Measurements from ENCODE around the gene CLCN1. TPM values are rescaled to one million over a fixed set of nuclear protein-coding genes. Genes with fewer than 3 reads are reported as not detected.

The CLCN1 gene
- polyA plus RNA-seq, 3 donors = 0.04 to 0.76 (median 0.11) TPM

GRCh38 chr7:143356414-143357050 is 40.6 kb downstream of the CLCN1 start:
- Histone ChIP-seq H3K4me3 (replicated peaks in 1 of 3; ENCODE audit: low read depth in 2 of 3, low read length in 3 of 3) (no peak overlapping the region), H3K9ac (ENCODE audit: insufficient read depth, low read length, poor library complexity, severe bottlenecking) (no peak overlapping the region), H3K36me3 (replicated peaks in 1 of 2; ENCODE audit: control insufficient read depth in 1 of 2, insufficient read depth in 2 of 2, low read length in 2 of 2) (no peaks in the 10 kb centered on the region), H3K27me3 (ENCODE audit: control insufficient read depth in 2 of 2, insufficient read depth in 2 of 2, low read length in 2 of 2) (peaks cover 9 to 13% of the 10 kb centered on the region in 2 donors), H3K9me3 (replicated peaks in 1 of 2; ENCODE audit: control insufficient read depth in 1 of 2, insufficient read depth in 1 of 2, low read length in 2 of 2) (no peaks in the 10 kb centered on the region), H3K4me2 (replicated peaks; ENCODE audit: extremely low read depth, low read length, poor library complexity, severe bottlenecking) (no peak overlapping the region), H3K27ac (ENCODE audit: low read depth in 1 of 2, low read length in 2 of 2) (no peak overlapping the region), H3K4me1 (ENCODE audit: control insufficient read depth in 1 of 2, insufficient read depth in 2 of 2, low read length in 2 of 2) (peaks cover 4 to 13% of the 10 kb centered on the region in 2 donors), H2AFZ (ENCODE audit: insufficient read depth, low read depth, low read length, poor library complexity, severe bottlenecking) (no peak overlapping the region), H4K20me1 (ENCODE audit: insufficient read depth, low read length) (no peaks in the 10 kb centered on the region), H3K79me2 (ENCODE audit: insufficient read depth, low read length) (no peaks in the 10 kb centered on the region)
- Mint-ChIP-seq H3K36me3 (peaks cover 5 to 7% of the 10 kb centered on the region in 2 donors), H3K4me3 (no peak overlapping the region), H3K27me3 (ENCODE audit: low read depth in 3 of 3) (peaks cover 26 to 30% (median 27%) of the 10 kb centered on the region in 3 donors), H3K27ac (no peak overlapping the region), H3K4me1 (peaks cover 20% of the 10 kb centered on the region), H3K9me3 (peaks cover 0 to 11% (median 0%) of the 10 kb centered on the region in 7 donors)
- no peak for DNase-seq
- WGBS (ENCODE audit: insufficient coverage) = 93% methylated on average over 7 of the region's 13 CpGs
- intact Hi-C loops (cut with micrococcal nuclease) = no loop called here
- TF ChIP-seq, protein P1, sequence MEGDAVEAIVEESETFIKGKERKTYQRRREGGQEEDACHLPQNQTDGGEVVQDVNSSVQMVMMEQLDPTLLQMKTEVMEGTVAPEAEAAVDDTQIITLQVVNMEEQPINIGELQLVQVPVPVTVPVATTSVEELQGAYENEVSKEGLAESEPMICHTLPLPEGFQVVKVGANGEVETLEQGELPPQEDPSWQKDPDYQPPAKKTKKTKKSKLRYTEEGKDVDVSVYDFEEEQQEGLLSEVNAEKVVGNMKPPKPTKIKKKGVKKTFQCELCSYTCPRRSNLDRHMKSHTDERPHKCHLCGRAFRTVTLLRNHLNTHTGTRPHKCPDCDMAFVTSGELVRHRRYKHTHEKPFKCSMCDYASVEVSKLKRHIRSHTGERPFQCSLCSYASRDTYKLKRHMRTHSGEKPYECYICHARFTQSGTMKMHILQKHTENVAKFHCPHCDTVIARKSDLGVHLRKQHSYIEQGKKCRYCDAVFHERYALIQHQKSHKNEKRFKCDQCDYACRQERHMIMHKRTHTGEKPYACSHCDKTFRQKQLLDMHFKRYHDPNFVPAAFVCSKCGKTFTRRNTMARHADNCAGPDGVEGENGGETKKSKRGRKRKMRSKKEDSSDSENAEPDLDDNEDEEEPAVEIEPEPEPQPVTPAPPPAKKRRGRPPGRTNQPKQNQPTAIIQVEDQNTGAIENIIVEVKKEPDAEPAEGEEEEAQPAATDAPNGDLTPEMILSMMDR (IDR thresholded peaks at IDR 0.05) = no peak

DNA sequence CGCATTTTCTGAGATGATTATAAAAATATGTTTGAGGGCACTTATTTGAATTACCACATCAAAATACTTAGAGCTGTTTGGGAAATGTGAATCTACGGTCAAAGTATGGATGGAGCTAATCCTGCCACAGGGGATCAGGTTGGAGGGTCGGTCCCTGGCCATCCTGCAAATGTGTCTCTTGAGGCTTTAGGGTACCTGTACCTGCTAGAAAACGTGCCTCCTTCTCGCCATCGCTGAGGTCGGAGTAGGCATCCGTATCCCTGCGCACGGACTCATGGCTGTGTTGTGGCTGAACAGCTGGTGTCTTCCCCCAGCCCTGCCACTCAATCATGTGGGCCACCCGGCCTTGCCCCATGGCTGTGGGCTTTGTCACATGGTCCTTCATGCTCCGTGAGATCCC is 42.7 kb downstream of the CLCN1 start:
- no peak overlapping the region for H3K4me3 ChIP-seq (replicated peaks in 1 of 3; ENCODE audit: low read depth in 2 of 3, low read length in 3 of 3)
- no peaks in the 10 kb centered on the region for H3K36me3 ChIP-seq (replicated peaks in 1 of 2; ENCODE audit: control insufficient read depth in 1 of 2, insufficient read depth in 2 of 2, low read length in 2 of 2)
- no peak overlapping the region for H3K4me3 Mint-ChIP-seq
- H3K9ac ChIP-seq (ENCODE audit: insufficient read depth, low read length, poor library complexity, severe bottlenecking) = no peak overlapping the region
- WGBS (ENCODE audit: insufficient coverage) = 85% methylated on average over 11 of the region's 12 CpGs
- peaks cover 15 to 27% of the 10 kb centered on the region in 2 donors for H3K4me1 ChIP-seq (ENCODE audit: control insufficient read depth in 1 of 2, insufficient read depth in 2 of 2, low read length in 2 of 2)
- H3K9me3 Mint-ChIP-seq = peaks cover 0 to 25% (median 7%) of the 10 kb centered on the region in 7 donors
- TF ChIP-seq, protein P1 (IDR thresholded peaks at IDR 0.05) = no peak
- no peaks in the 10 kb centered on the region for H3K79me2 ChIP-seq (ENCODE audit: insufficient read depth, low read length)
- DNase-seq = no peak
- H3K36me3 Mint-ChIP-seq = peaks cover 10 to 13% of the 10 kb centered on the region in 2 donors
- intact Hi-C loops (cut with micrococcal nuclease) = no loop called here
- peaks cover 18 to 28% of the 10 kb centered on the region in 2 donors for H3K27me3 ChIP-seq (ENCODE audit: control insufficient read depth in 2 of 2, insufficient read depth in 2 of 2, low read length in 2 of 2)
- peaks cover 28% of the 10 kb centered on the region for H3K4me1 Mint-ChIP-seq
- H2AFZ ChIP-seq (ENCODE audit: insufficient read depth, low read depth, low read length, poor library complexity, severe bottlenecking) = no peak overlapping the region
- H3K27ac ChIP-seq (ENCODE audit: low read depth in 1 of 2, low read length in 2 of 2) = no peak overlapping the region
- no peak overlapping the region for H3K27ac Mint-ChIP-seq
- no peaks in the 10 kb centered on the region for H4K20me1 ChIP-seq (ENCODE audit: insufficient read depth, low read length)
- no peaks in the 10 kb centered on the region for H3K9me3 ChIP-seq (replicated peaks in 1 of 2; ENCODE audit: control insufficient read depth in 1 of 2, insufficient read depth in 1 of 2, low read length in 2 of 2)
- H3K27me3 Mint-ChIP-seq (ENCODE audit: low read depth in 3 of 3) = peaks cover 37 to 45% (median 39%) of the 10 kb centered on the region in 3 donors
- H3K4me2 ChIP-seq (replicated peaks; ENCODE audit: extremely low read depth, low read length, poor library complexity, severe bottlenecking) = no peak overlapping the region
